ENCODE results near the gene DPP10.

The DPP10 gene

GRCh38 chr2:115196587-115196986 is 754.1 kb downstream of the DPP10 start:
- no peak for DNase-seq (ENCODE audit: low read depth)
- H3K4me3 ChIP-seq (ENCODE audit: control insufficient read depth, low read depth, low read length), result no peak overlapping the region
- TF ChIP-seq CTCF (conservative IDR thresholded peaks at IDR 0.05; ENCODE audit: control insufficient read depth, insufficient read depth, low read depth, low read length), result no peak

GRCh38 chr2:115199966-115200365 is 757.5 kb downstream of the DPP10 start:
- no peak for TF ChIP-seq CTCF (conservative IDR thresholded peaks at IDR 0.05; ENCODE audit: control insufficient read depth, insufficient read depth, low read depth, low read length)
- no peak overlapping the region for H3K4me3 ChIP-seq (ENCODE audit: control insufficient read depth, low read depth, low read length)
- DNase-seq (ENCODE audit: low read depth), result no peak

- H3K4me3 ChIP-seq (ENCODE audit: control insufficient read depth, low read depth, low read length), result no peak overlapping the region
- DNase-seq (ENCODE audit: low read depth), result no peak
- no peak for TF ChIP-seq CTCF (conservative IDR thresholded peaks at IDR 0.05; ENCODE audit: control insufficient read depth, insufficient read depth, low read depth, low read length)
Observed at GRCh38 chr2:115201386-115201785, 758.9 kb downstream of the DPP10 start.

GRCh38 chr2:115208493-115209164 is 766.2 kb downstream of the DPP10 start:
- no peak overlapping the region for H3K4me3 ChIP-seq (ENCODE audit: control insufficient read depth, low read depth, low read length)
- DNase-seq (ENCODE audit: low read depth), result no peak
- no peak for TF ChIP-seq CTCF (conservative IDR thresholded peaks at IDR 0.05; ENCODE audit: control insufficient read depth, insufficient read depth, low read depth, low read length)

GRCh38 chr2:115214050-115214449 is 771.6 kb downstream of the DPP10 start:
- TF ChIP-seq CTCF (conservative IDR thresholded peaks at IDR 0.05; ENCODE audit: control insufficient read depth, insufficient read depth, low read depth, low read length), result no peak
- H3K4me3 ChIP-seq (ENCODE audit: control insufficient read depth, low read depth, low read length), result no peak overlapping the region
- DNase-seq (ENCODE audit: low read depth), result no peak

DNA sequence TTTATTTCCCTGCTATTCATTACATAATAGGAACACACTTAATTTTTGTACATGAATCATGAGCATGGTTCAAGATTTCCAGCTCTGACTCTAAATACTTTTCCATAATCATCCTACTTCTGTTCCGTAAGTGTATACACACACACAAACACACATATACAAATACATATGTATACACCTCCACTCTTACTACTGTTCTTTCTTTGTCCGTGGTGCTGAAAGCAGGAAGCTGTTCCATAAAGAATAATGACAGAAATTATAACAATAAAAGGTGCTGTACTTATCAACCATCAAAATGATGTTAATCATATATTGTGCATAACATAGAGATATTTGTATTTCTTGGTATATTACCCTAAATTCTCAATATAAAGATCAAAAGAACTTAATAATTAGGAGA is 776.9 kb downstream of the DPP10 start:
- no peak for DNase-seq (ENCODE audit: low read depth)
- H3K4me3 ChIP-seq (ENCODE audit: control insufficient read depth, low read depth, low read length), result no peak overlapping the region
- no peak for TF ChIP-seq CTCF (conservative IDR thresholded peaks at IDR 0.05; ENCODE audit: control insufficient read depth, insufficient read depth, low read depth, low read length)

- DNase-seq (ENCODE audit: low read depth), result no peak
- H3K4me3 ChIP-seq (ENCODE audit: control insufficient read depth, low read depth, low read length), result no peak overlapping the region
- TF ChIP-seq CTCF (conservative IDR thresholded peaks at IDR 0.05; ENCODE audit: control insufficient read depth, insufficient read depth, low read depth, low read length), result no peak
Observed at GRCh38 chr2:115234186-115234585, 791.7 kb downstream of the DPP10 start.

Measured in fibroblast of mammary gland (primary cell).